Measurements from ENCODE around the gene BET1L. TPM values are rescaled to one million over a fixed set of nuclear protein-coding genes. Genes with fewer than 3 reads are reported as not detected.

The BET1L gene
- total RNA-seq, 1 experiment from 2014 or later: 89.0 TPM

GRCh38 chr11:202490-202889 lies 4.7 kb downstream of the BET1L start:
- Histone ChIP-seq H3K27me3 (ENCODE audit: control insufficient read depth, insufficient read depth, low read length) (no peaks in the 10 kb centered on the region), H3K36me3 (ENCODE audit: control insufficient read depth, insufficient read depth, low read length) (no peaks in the 10 kb centered on the region; the same call in 1 of the 2 replicates), H3K9me3 (ENCODE audit: control insufficient read depth, insufficient read depth, low read depth, low read length) (no peaks in the 10 kb centered on the region), H3K4me3 (ENCODE audit: low read depth in 2 of 2, low read length in 2 of 2) (no peak overlapping the region), H3K27ac (ENCODE audit: low read length) (no peak overlapping the region), H3K4me1 (ENCODE audit: control insufficient read depth, insufficient read depth, low read length) (peaks cover 12% of the 10 kb centered on the region)
- POLR2A ChIA-PET: no interaction called here
- no TSS peak for BruUV-seq (replicated peaks)
- DNase-seq (ENCODE audit: low read depth, low spot score) (no peak), ATAC-seq (no peak)
- intact Hi-C loops (cut with micrococcal nuclease; ENCODE audit: unreplicated experiment) (no loop called here), in situ Hi-C loops (cut with HindIII; ENCODE audit: low pct_unique_long_range_greater_than_20kb, low sequenced_read_pairs) (no loop called here)
- CTCF ChIA-PET: no interaction called here
- TF ChIP-seq CTCF (IDR thresholded peaks at IDR 0.05) (no peak), SIN3A (IDR thresholded peaks at IDR 0.05; ENCODE audit: borderline replicate concordance, insufficient read depth, low read depth, low read length) (no peak), REST (IDR thresholded peaks at IDR 0.05; ENCODE audit: insufficient read depth in 1 of 2, low read depth in 2 of 2, low read length in 1 of 2) (no peak), TCF7L2 (IDR thresholded peaks at IDR 0.05; ENCODE audit: low read depth, low read length) (no peak), POLR2AphosphoS5 (IDR thresholded peaks at IDR 0.05; ENCODE audit: low read depth, low read length) (no peak)

- in situ Hi-C loops (cut with HindIII; ENCODE audit: low pct_unique_long_range_greater_than_20kb, low sequenced_read_pairs): no loop called here
- BruUV-seq (replicated peaks): no TSS peak
- Histone ChIP-seq H3K4me1 (ENCODE audit: control insufficient read depth, insufficient read depth, low read length) (peaks cover 12% of the 10 kb centered on the region), H3K27ac (ENCODE audit: low read length) (no peak overlapping the region), H3K4me3 (ENCODE audit: low read depth in 2 of 2, low read length in 2 of 2) (no peak overlapping the region), H3K9me3 (ENCODE audit: control insufficient read depth, insufficient read depth, low read depth, low read length) (no peaks in the 10 kb centered on the region), H3K36me3 (ENCODE audit: control insufficient read depth, insufficient read depth, low read length) (no peaks in the 10 kb centered on the region; the same call in 1 of the 2 replicates), H3K27me3 (ENCODE audit: control insufficient read depth, insufficient read depth, low read length) (no peaks in the 10 kb centered on the region)
- POLR2A ChIA-PET: no interaction called here
- DNase-seq (ENCODE audit: low read depth, low spot score) (no peak), ATAC-seq (no peak)
- CTCF ChIA-PET: no interaction called here
- intact Hi-C loops (cut with micrococcal nuclease; ENCODE audit: unreplicated experiment): no loop called here
- no peak for TF ChIP-seq CTCF (IDR thresholded peaks at IDR 0.05)
- TF ChIP-seq POLR2AphosphoS5 (IDR thresholded peaks at IDR 0.05; ENCODE audit: low read depth, low read length): 0 out of 2 replicates have a peak, but pooled peaks have one; percentile 19
- no peak for TF ChIP-seq REST (IDR thresholded peaks at IDR 0.05; ENCODE audit: insufficient read depth in 1 of 2, low read depth in 2 of 2, low read length in 1 of 2)
Observed at GRCh38 chr11:201966-202365, 5.2 kb downstream of the BET1L start.

All from Panc1 (cell line).